ENCODE measurements around the gene HUS1. TPM values are rescaled to one million over a fixed set of nuclear protein-coding genes. Genes with fewer than 3 reads are reported as not detected.

The HUS1 gene
- total RNA-seq, 1 donor from 2014 or later: 34.5 TPM

- ATAC-seq (no peak), DNase-seq (no peak)
- Histone ChIP-seq H3K9me3 (no peaks in the 10 kb centered on the region), H3K4me3 (no peak overlapping the region), H3K36me3 (peaks cover 27% of the 10 kb centered on the region), H3K27ac (no peak overlapping the region), H3K27me3 (no peaks in the 10 kb centered on the region), H3K4me1 (peaks cover 9% of the 10 kb centered on the region)
- intact Hi-C loops (cut with DNase I): no loop called here
- no peak for TF ChIP-seq CTCF (IDR thresholded peaks at IDR 0.05)
Observed at GRCh38 chr7:47953822-47954221, 25.6 kb downstream of the HUS1 start.

- ATAC-seq (no peak), DNase-seq (no peak)
- peaks cover 9% of the 10 kb centered on the region for H3K4me1 ChIP-seq
- TF ChIP-seq CTCF (IDR thresholded peaks at IDR 0.05): no peak
- H3K27ac ChIP-seq: no peak overlapping the region
- no peaks in the 10 kb centered on the region for H3K27me3 ChIP-seq
- H3K9me3 ChIP-seq: no peaks in the 10 kb centered on the region
- intact Hi-C loops (cut with DNase I): no loop called here
- peaks cover 21% of the 10 kb centered on the region for H3K36me3 ChIP-seq
- no peak overlapping the region for H3K4me3 ChIP-seq
Observed at GRCh38 chr7:47952224-47952623, 27.2 kb downstream of the HUS1 start.

- intact Hi-C loops (cut with DNase I): no loop called here
- Histone ChIP-seq H3K27me3 (no peaks in the 10 kb centered on the region), H3K9me3 (no peaks in the 10 kb centered on the region), H3K4me3 (no peak overlapping the region), H3K27ac (peak overlapping the region; percentile 21), H3K4me1 (peaks cover 9% of the 10 kb centered on the region), H3K36me3 (peaks cover 17% of the 10 kb centered on the region)
- ATAC-seq (peak; percentile 84), DNase-seq (no peak)
- no peak for TF ChIP-seq CTCF (IDR thresholded peaks at IDR 0.05)
Observed at GRCh38 chr7:47951374-47951773, 28.0 kb downstream of the HUS1 start.

- peak; percentile 81 for ATAC-seq
- TF ChIP-seq CTCF (IDR thresholded peaks at IDR 0.05): no peak
Observed at GRCh38 chr7:47950714-47951113, 28.7 kb downstream of the HUS1 start.

DNA sequence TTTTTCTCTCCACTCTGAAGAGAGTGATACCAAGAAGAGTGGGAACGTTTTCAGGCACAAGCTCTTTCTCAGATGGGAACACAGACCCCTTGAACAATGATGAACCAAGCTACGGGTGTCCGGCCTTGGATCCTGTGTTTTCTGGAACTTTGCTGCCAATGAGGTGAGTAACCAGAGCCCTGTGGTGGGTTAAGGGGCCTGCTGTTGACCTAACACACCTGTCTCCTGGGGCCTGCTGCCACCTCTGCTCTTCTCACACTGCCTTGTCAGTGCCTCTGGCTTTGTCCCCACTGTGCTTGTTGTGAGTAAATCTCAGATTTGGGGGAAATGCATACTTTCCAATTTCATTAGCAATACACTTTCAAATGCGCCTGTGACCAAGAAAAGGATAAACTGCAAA, 29.7 kb downstream of the HUS1 start:
- H3K36me3 ChIP-seq: peaks cover 9% of the 10 kb centered on the region
- H3K9me3 ChIP-seq: no peaks in the 10 kb centered on the region
- ATAC-seq (no peak), DNase-seq (no peak)
- H3K27me3 ChIP-seq: no peaks in the 10 kb centered on the region
- TF ChIP-seq CTCF (IDR thresholded peaks at IDR 0.05): no peak
- peak overlapping the region; percentile 0 for H3K27ac ChIP-seq
- peaks cover 9% of the 10 kb centered on the region for H3K4me1 ChIP-seq
- no peak overlapping the region for H3K4me3 ChIP-seq
- intact Hi-C loops (cut with DNase I): no loop called here

More at GRCh38 chr7:47950714-47951113, 28.7 kb downstream of the HUS1 start:
- Histone ChIP-seq H3K36me3 (peaks cover 13% of the 10 kb centered on the region), H3K4me1 (peaks cover 9% of the 10 kb centered on the region), H3K4me3 (no peak overlapping the region), H3K27me3 (no peaks in the 10 kb centered on the region), H3K9me3 (no peaks in the 10 kb centered on the region), H3K27ac (peak overlapping the region; percentile 21)
- DNase-seq: no peak
- intact Hi-C loops (cut with DNase I): no loop called here

GRCh38 chr7:47948141-47948790, 31.1 kb downstream of the HUS1 start, which contains the start of gene PKD1L1:
Gene PKD1L1, minus strand, starts transcription at chr7:47948466. Its CDS starts 26 bp downstream, at chr7:47948440.
- no peak for DNase-seq
- no peak for TF ChIP-seq CTCF (IDR thresholded peaks at IDR 0.05)
- Histone ChIP-seq H3K4me3 (no peak within 1 kb of the TSS), H3K27ac (no peak within 1 kb of the TSS), H3K27me3 (no peaks in the 10 kb centered on the region), H3K9me3 (no peaks in the 10 kb centered on the region), H3K36me3 (no peaks in the 10 kb centered on the region), H3K4me1 (peaks cover 13% of the 10 kb centered on the region)
- ATAC-seq: no peak
- intact Hi-C loops (cut with DNase I): no loop called here
